PC-9 (cell line): Measurements from ENCODE around the gene CWC27. TPM values are rescaled to one million over a fixed set of nuclear protein-coding genes. Genes with fewer than 3 reads are reported as not detected.
"Not testable (repeated sequence)": the region's sequence is repeated elsewhere in the genome, so short reads cannot be mapped to it uniquely, and the experiment has no call there.

Experiments used
- BruUV-seq: library from RNA; stranded (reverse); fragments of 400-500 nt; replicated peaks from 2 replicates; lab custom pipeline; 2021; lab: Mats Ljungman, UMichigan
- CTCF ChIA-PET: fragments of 300-600 bp; sonication (Branson Sonifier 250); formaldehyde crosslinking; loops from one replicate; lab custom pipeline; 2022; ENCODE audit warnings: antibody characterized with exemption; lab: Charles Lee
- POLR2A ChIA-PET: fragments of 300-600 bp; sonication (Branson Sonifier 250); formaldehyde crosslinking; loops from one replicate; lab custom pipeline; 2022; ENCODE audit warnings: antibody characterized with exemption; ENCODE audit not compliant: unreplicated experiment; lab: Charles Lee
- DNase-seq, 2 experiments: peaks; one replicate each; pipeline versions ENCODE4 v3.0.0 to v3.0.0-alpha.2; 2015 to 2022; ENCODE audit warnings: mixed read lengths in 1 of 2
- H2AFZ ChIP-seq: fragments of 200-600 bp; sonication (generic); 2 replicates; pipeline ENCODE4 v1.8.1; 2017; ENCODE audit warnings: antibody characterized with exemption
- H3F3A ChIP-seq: fragments of 200-600 bp; sonication (generic); 2 replicates; pipeline ENCODE4 v1.8.1; 2017; ENCODE audit warnings: antibody characterized with exemption, mild to moderate bottlenecking, low read depth; ENCODE audit not compliant: insufficient read depth
- H3K27ac ChIP-seq: fragments of 200-600 bp; sonication (generic); 2 replicates; pipeline ENCODE4 v1.6.1; 2016; ENCODE audit warnings: mixed run types
- H3K27me3 ChIP-seq: fragments of 200-600 bp; sonication (generic); 2 replicates; pipeline ENCODE4 v1.6.1; 2016; ENCODE audit warnings: low read depth, mixed run types; ENCODE audit not compliant: insufficient read depth
- H3K36me3 ChIP-seq: fragments of 200-600 bp; sonication (generic); 2 replicates; pipeline ENCODE4 v1.6.1; 2016; ENCODE audit warnings: low read depth, mixed run types
- H3K4me1 ChIP-seq: fragments of 200-600 bp; sonication (generic); replicated peaks from 2 replicates; pipeline ENCODE4 v1.6.1; 2016; ENCODE audit warnings: mixed run types; ENCODE audit not compliant: insufficient read depth
- H3K4me2 ChIP-seq: fragments of 200-600 bp; sonication (generic); 2 replicates; pipeline ENCODE4 v1.6.1; 2017; ENCODE audit warnings: mixed run types
- H3K4me3 ChIP-seq: fragments of 200-600 bp; sonication (generic); 2 replicates; pipeline ENCODE4 v1.6.1; 2016; ENCODE audit warnings: mixed run types
- H3K79me2 ChIP-seq: fragments of 200-600 bp; sonication (generic); 2 replicates; pipeline ENCODE4 v1.6.1; 2017; ENCODE audit warnings: low read depth, mixed run types
- H3K9me2 ChIP-seq: fragments of 200-600 bp; sonication (generic); 2 replicates; pipeline ENCODE4 v1.8.1; 2017; ENCODE audit warnings: mild to moderate bottlenecking; ENCODE audit not compliant: insufficient read depth
- H3K9me3 ChIP-seq: fragments of 200-600 bp; sonication (generic); 2 replicates; pipeline ENCODE4 v1.8.1; 2016; ENCODE audit warnings: low read depth; ENCODE audit not compliant: insufficient read depth
- H4K20me1 ChIP-seq: fragments of 200-600 bp; sonication (generic); 2 replicates; pipeline ENCODE4 v1.8.1; 2017; ENCODE audit not compliant: insufficient read depth
- CTCF ChIP-seq: fragments of 200-600 bp; sonication (generic); conservative IDR thresholded peaks from 2 replicates; pipeline ENCODE4 v1.6.1; 2017; ENCODE audit warnings: mixed run types, antibody characterized with exemption, mild to moderate bottlenecking, moderate library complexity
- EZH2 ChIP-seq: fragments of 200-600 bp; sonication (generic); IDR thresholded peaks from 2 replicates; pipeline ENCODE4 v1.8.0; 2017; ENCODE audit warnings: antibody characterized with exemption, low read depth
- intact Hi-C: fragments of 100-400 bp; cut with micrococcal nuclease; formaldehyde crosslinking; loops from one replicate; pipeline ENCODE4 v1.10.0; 2022; ENCODE audit not compliant: unreplicated experiment
- total RNA-seq: library from RNA; stranded (reverse); gene quantifications from 2 replicates; pipeline ENCODE4 v1.2.3, GENCODE V29; 2021

CWC27 gene
- total RNA-seq, 1 experiment from 2014 or later, result 24.1 TPM

- TF ChIP-seq EZH2 (no peak), CTCF (no peak)
- H3K79me2 ChIP-seq, result no peaks in the 10 kb centered on the region
- no peak overlapping the region for H3K4me2 ChIP-seq
- H3K9me3 ChIP-seq, result no peaks in the 10 kb centered on the region
- H3K4me3 ChIP-seq, result no peak overlapping the region
- POLR2A ChIA-PET, result no interaction called here
- no peak overlapping the region for H2AFZ ChIP-seq
- intact Hi-C loops, result no loop called here
- H3K36me3 ChIP-seq, result no peaks in the 10 kb centered on the region
- no peak for DNase-seq
- H3K9me2 ChIP-seq, result no peaks in the 10 kb centered on the region; the same call in 1 of the 2 replicates
- no peaks in the 10 kb centered on the region for H3K4me1 ChIP-seq
- no TSS peak for BruUV-seq
- no peaks in the 10 kb centered on the region for H3K27me3 ChIP-seq
- CTCF ChIA-PET, result no interaction called here
- no peaks in the 10 kb centered on the region for H3F3A ChIP-seq
- no peak overlapping the region for H3K27ac ChIP-seq
- no peaks in the 10 kb centered on the region for H4K20me1 ChIP-seq
Measured at GRCh38 chr5:64930672-64931318, 162.1 kb downstream of the CWC27 start.

DNA sequence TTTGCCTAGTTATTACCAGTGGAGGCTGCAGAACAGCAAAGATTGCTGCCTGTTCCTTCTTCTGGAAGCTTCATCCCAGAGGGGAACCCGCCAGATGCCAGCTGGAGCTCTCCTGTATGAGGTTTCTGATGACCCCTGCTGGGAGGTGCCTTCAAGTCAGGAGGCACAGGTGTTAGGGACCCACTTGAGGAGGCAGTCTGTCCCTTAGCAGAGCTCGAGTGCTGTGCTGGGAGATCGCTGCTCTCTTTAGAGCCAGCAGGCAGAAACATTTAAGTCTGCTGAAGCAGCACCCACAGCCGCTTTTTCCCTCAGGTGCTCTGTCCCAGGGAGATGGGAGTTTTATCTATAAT is 170.7 kb downstream of the CWC27 start:
- H3K9me3 ChIP-seq, H3K36me3 ChIP-seq, BruUV-seq, H3K9me2 ChIP-seq, H3K4me3 ChIP-seq, H3K79me2 ChIP-seq, H2AFZ ChIP-seq, H3K27ac ChIP-seq, H4K20me1 ChIP-seq, POLR2A ChIA-PET, H3F3A ChIP-seq, H3K4me1 ChIP-seq, H3K27me3 ChIP-seq, DNase-seq: not testable (repeated sequence)
- CTCF ChIA-PET, result interaction anchor here (1.1 kb wide), 1 partner anchor 129 kb away, joined by 3 read pairs; no protein-coding TSS in a partner anchor
- peak overlapping the region; percentile 61 for H3K4me2 ChIP-seq
- intact Hi-C loops, result loop anchor here (5.0 kb wide), 1 partner anchor 543 kb away; the partner anchor contains the start of gene ADAMTS6

- no TSS peak for BruUV-seq
- Histone ChIP-seq H4K20me1 (no peaks in the 10 kb centered on the region), H3K36me3 (no peaks in the 10 kb centered on the region), H3K9me3 (no peaks in the 10 kb centered on the region), H2AFZ (0 out of 2 replicates have a peak overlapping the region, but pooled peaks have one; percentile 55), H3K4me3 (peak overlapping the region; percentile 36; the same call in 1 of the 2 replicates), H3K4me2 (peak overlapping the region; percentile 61), H3F3A (no peaks in the 10 kb centered on the region), H3K27me3 (no peaks in the 10 kb centered on the region), H3K79me2 (no peaks in the 10 kb centered on the region), H3K9me2 (no peaks in the 10 kb centered on the region; the same call in 1 of the 2 replicates), H3K27ac (peak overlapping the region; percentile 62), H3K4me1 (no peaks in the 10 kb centered on the region)
- intact Hi-C loops, result loop anchor here (5.0 kb wide), 2 partner anchors 128 to 542 kb away; partner anchors contain the start of gene ADAMTS6
- peak; percentile 62 to 65 for DNase-seq
- POLR2A ChIA-PET, result interaction anchor here (0.6 kb wide), 3 partner anchors 39 to 1201 kb away, joined by 3 to 7 read pairs (median 5); no protein-coding TSS in a partner anchor
- CTCF ChIA-PET, result interaction anchor here (0.6 to 1.1 kb wide), 2 partner anchors 121 to 129 kb away, joined by 3 to 10 read pairs; no protein-coding TSS in a partner anchor
- TF ChIP-seq EZH2 (no peak), CTCF (no peak)
Measured at GRCh38 chr5:64939772-64940510, 171.2 kb downstream of the CWC27 start.
